ENCODE results near the gene PRPF38B. TPM values are rescaled to one million over a fixed set of nuclear protein-coding genes. Genes with fewer than 3 reads are reported as not detected.
A peak's percentile ranks its signal among the peaks of the same experiment; 100 is the strongest.

The PRPF38B gene
- total and polyA plus RNA-seq, 9 of the 15 experiments (the other 6 are each of a cell fraction or from before 2014, with no cell fraction given): 25.3 to 85.5 (median 66.4) TPM

DNA sequence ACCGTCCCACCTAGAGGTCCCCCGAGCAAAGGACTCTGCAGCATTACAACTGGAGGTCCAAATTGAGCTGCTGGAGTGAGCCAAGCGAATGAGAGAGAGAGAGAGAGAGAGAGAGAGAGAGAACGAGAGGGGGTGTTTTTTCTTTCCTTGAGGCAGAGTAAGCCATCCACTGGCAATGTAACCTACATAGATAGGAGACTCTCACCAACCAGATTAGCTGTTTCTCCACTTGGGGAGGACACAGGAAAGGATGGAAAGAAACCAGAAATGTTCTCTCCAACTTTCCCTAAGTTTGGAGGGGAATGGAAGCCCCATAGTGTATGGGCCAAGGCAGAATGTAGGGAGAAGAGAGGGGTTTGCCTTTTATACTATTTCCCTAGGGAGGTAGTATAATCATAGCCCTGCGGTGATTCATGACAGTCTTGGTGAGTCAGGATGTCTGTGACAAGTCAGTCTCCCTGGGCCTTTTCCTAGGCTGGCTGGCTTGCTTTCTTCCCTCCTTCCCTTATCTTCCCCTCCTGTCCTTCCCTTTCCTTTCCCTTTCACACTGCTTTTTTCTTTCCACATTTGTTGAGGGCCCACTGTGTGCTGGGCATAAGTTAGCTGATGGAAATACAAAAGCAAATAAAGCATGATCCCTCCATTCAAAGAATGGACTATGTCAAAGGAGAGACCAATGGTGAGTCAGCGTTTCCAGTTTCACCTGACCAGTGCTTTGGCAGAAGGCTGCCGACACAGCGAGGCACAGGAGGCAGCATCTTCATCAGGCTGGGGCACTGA, 27.7 kb downstream of the PRPF38B start (continued):
- no peak for TF ChIP-seq TFE3 (CRISPR knock-in tag; IDR thresholded peaks at IDR 0.05)
- no peak for TF ChIP-seq ZNF121 (CRISPR knock-in tag; conservative IDR thresholded peaks at IDR 0.05)
- peak; percentile 39; the same call in 1 of the 2 replicates for TF ChIP-seq ZBTB40 (IDR thresholded peaks at IDR 0.05)
- TF ChIP-seq ZBTB40 (CRISPR knock-in tag; IDR thresholded peaks at IDR 0.05): no peak
- TF ChIP-seq NCOA4 (IDR thresholded peaks at IDR 0.05; ENCODE audit: partially characterized antibody): no peak
- peak; percentile 73 for TF ChIP-seq MEIS2 (IDR thresholded peaks at IDR 0.05; ENCODE audit: partially characterized antibody)
- no peak for TF ChIP-seq ELF1 (tag; IDR thresholded peaks at IDR 0.05)
- no peak for TF ChIP-seq POLR2AphosphoS5 (IDR thresholded peaks at IDR 0.05; ENCODE audit: control insufficient read depth, insufficient read depth, low read depth, low read length)
- TF ChIP-seq NFIC (IDR thresholded peaks at IDR 0.05): no peak
- no peak for TF ChIP-seq ZNF263 (CRISPR knock-in tag; IDR thresholded peaks at IDR 0.05; ENCODE audit: borderline replicate concordance)
- no peak for TF ChIP-seq CREB1 (IDR thresholded peaks at IDR 0.05)
- no peak for TF ChIP-seq CREB1 (CRISPR knock-in tag; IDR thresholded peaks at IDR 0.05)
- no peak for TF ChIP-seq BRF1 (IDR thresholded peaks at IDR 0.05; ENCODE audit: borderline replicate concordance, extremely low read depth, insufficient read length)
- no peak for TF ChIP-seq ZNF639 (CRISPR knock-in tag; conservative IDR thresholded peaks at IDR 0.05 in 1 of 2, IDR thresholded peaks at IDR 0.05 in 1 of 2)
- TF ChIP-seq PCBP1 (IDR thresholded peaks at IDR 0.05; ENCODE audit: low read depth, low read length, poor library complexity, severe bottlenecking): no peak

Data from K562 (cell line).